Hematopoietic multipotent progenitor cell treated with erythropoietin and hydrocortisone succinate and interleukin-3 and kit ligand, for 6 days (in vitro differentiated cells): ENCODE results near the gene LAPTM5.

Experiments
- DNase-seq: peaks from one replicate; pipeline ENCODE4 v3.0.0-alpha.2; 2015

Gene LAPTM5

GRCh38 chr1:30726773-30727684 lies 30.5 kb downstream of the LAPTM5 start:
- DNase-seq = no peak

DNA sequence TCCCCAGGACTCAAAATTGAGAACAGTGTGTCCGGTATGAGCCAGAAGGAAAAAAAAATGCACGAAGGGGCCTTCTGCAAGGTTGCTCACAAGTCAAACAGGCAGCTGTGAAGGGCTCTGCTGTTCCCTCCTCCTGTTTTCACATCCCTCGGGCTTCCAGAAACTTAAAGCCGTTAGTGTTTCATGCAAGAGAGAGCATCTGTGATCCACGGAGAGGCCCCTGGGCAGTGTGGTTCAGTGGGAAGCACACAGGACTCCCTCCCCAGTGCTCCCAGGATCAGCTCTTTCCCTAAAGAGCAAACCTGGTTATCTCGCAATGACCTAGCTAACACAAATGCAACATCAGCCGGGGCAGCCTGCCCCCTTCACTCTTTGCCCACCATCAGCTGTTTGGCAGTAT lies 31.3 kb downstream of the LAPTM5 start:
- DNase-seq = no peak

- no peak for DNase-seq
Observed at GRCh38 chr1:30725450-30726095, 32.0 kb downstream of the LAPTM5 start.

DNA sequence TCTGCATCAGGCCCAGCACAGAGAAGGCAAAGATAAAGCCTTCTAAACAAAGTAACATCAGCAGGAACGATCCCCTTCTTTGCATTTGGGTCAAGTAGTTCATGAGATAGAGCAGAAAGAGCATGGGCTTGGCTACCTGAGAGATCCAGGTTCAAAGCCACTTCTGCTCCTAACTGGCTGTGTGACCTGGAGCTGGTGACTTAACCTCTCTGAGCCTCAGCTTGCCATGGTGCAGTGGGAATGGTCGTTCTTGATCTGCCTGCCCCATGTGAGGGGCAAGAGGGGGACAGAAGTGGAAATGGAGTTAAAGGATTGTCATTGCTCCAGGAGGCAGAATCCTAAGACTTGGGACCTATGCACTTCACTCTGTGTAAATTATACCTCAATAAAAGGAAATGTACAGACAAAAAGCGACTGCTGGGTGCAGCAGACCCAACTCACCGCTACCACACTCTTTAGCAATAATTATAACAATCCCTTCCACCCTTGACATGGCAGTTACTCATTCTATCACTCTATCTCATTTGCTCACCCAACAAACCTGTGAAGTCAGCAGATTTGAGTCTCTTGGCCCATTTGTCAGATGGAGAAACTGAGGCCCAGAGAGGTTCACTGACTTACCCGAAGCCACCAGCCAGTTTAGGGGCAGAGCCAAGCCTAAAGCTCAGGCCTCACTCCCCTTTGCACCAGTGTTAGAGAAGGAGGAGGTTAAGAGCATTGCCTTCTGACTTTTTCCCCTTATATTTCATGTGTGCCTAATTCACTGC lies 32.7 kb downstream of the LAPTM5 start:
- DNase-seq = no peak

DNA sequence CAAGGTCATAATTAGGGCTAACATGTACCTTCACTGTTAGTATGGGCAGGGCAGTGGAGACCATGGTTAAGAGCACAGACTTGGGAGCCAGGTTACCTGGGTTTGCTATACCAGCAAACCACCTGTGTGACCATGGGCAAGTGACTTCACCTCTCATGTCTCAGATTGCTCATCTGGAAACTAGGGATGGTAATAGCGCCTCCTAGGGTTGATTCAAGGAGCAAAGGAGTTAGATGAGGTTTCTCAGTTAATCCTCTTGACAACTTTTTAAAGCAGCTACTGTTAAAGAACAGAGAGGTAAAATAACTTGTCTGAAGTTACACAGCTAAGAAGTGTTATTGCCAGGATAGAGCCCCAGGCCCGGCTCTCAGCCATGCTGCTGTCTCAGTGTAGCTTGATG lies 33.4 kb downstream of the LAPTM5 start:
- no peak for DNase-seq

GRCh38 chr1:30723331-30723755 lies 34.2 kb downstream of the LAPTM5 start, which contains the start of gene MATN1:
MATN1 (minus strand) TSS chr1:30723585; CDS start chr1:30723551, 34 bp downstream.
- DNase-seq = no peak

DNA sequence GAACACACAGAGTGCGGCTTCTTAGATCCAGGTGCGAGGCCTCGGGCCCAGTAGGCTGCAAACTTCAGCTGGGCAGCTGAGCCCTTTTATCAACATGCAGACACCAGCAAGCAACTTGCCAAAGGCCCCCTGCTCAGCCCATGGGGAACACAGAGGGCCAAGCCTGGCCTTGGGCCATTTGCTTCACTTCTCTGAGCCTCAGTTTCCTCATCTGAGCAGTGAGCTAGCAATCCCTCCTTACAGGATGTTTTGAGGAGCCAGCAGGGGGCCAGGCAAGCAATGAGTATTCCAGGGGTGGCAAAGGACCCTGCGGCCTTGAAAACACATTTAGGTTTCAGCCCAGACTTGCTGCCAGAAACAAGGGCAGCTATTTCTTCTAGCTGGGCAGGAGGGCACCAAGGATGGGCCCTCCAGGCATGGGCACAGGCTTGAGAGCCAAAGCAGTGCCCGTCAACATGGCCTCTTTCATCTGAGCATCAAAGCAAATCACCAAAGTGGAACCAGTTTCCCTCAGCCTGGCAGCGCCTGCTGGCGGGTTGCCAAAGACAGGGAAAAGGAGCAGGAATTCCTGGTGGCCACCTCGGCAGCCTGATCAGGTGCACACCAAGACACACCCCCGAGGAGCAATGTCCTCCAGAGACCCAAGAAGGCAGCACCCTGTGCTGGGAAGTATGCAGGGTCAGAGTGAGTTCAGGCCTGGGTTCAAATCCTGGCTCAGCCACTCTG lies 35.6 kb downstream of the LAPTM5 start:
- DNase-seq = no peak

GRCh38 chr1:30721341-30721793 lies 36.2 kb downstream of the LAPTM5 start:
- no peak for DNase-seq

GRCh38 chr1:30720271-30721223 lies 37.0 kb downstream of the LAPTM5 start:
- DNase-seq = no peak

- DNase-seq = peak; percentile 85
Observed at GRCh38 chr1:30719406-30720270, 37.9 kb downstream of the LAPTM5 start.

- peak; percentile 96 for DNase-seq
Observed at GRCh38 chr1:30718636-30719405, 38.8 kb downstream of the LAPTM5 start.

- DNase-seq = peak; percentile 98
Observed at GRCh38 chr1:30718091-30718635, 39.4 kb downstream of the LAPTM5 start.

DNA sequence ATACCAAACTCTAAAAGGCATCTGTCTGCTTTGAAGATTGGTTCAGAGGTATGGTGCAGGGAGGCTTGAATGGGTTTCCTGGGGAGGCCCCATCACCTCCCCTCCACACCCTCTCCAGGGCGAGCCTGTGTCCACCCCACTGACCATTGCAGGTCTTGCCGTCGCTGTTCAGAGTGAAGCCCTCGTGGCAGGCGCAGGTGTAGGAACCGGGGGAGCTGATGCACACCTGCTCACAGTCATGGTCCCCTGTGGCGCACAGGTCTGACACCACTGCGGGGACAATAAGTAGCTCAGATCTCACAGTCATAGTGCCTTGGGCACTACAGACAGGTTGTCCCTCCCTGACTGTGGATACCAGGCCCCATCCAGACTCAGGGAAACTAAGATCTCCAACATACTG lies 40.9 kb downstream of the LAPTM5 start:
- no peak for DNase-seq

GRCh38 chr1:30715886-30716285 lies 41.7 kb downstream of the LAPTM5 start:
- DNase-seq = no peak

DNA sequence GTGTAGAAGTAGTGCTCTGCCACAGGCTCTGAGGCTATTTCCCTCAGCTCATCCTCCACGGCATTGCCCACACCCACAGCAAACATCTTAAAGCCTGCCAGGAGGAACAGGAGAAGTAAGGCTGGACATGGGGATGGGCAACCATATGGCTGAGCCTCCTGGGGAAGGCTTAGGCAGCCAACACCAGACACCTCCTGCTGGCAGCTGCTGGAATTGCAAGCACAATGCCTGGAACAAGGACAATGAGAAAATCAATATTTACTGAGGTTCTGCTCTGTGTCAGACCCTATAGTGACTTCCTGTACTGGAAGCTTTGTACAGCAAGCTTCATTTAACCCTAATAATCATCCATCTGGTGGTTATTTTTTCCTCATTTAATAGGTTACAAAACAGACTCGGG lies 42.4 kb downstream of the LAPTM5 start:
- no peak for DNase-seq

DNA sequence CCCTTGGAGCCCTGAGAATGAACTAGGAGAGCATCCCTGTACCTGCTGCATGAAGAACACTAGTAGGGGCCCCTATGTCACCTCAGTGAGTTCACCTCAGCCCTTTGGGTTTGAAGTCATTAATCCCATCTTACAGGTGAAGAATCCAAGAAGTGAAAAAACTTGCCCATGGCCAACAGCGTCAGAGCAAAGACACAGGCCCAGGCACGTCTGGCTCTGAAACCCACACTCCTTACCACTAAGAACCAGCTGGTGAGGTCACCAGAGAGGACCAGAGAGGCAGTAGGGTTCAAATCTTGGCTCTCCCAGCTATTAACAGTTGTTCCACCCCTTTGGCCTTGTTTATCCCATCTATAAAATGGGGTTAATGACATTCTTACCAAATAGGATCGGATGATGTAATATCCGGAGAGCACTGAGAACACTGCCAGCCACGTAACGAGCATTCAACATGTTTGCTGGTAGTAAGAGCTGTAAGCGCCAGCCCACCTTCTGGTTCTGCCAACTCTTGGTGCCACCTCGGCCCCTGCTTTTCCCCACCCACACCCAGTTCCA lies 43.0 kb downstream of the LAPTM5 start:
- DNase-seq = no peak

- DNase-seq = no peak
Observed at GRCh38 chr1:30714025-30714424, 43.5 kb downstream of the LAPTM5 start.

GRCh38 chr1:30713311-30713710 lies 44.3 kb downstream of the LAPTM5 start:
- DNase-seq = no peak

- DNase-seq = no peak
Observed at GRCh38 chr1:30712583-30712982, 45.0 kb downstream of the LAPTM5 start.
